ENCODE measurements around the gene ADGRG3. TPM values are rescaled to one million over a fixed set of nuclear protein-coding genes. Genes with fewer than 3 reads are reported as not detected.
"Not testable (repeated sequence)": the region's sequence is repeated elsewhere in the genome, so short reads cannot be mapped to it uniquely, and the experiment has no call there.

ADGRG3 gene
- total and polyA plus RNA-seq, 2 experiments from 2014 or later: not detected

DNA sequence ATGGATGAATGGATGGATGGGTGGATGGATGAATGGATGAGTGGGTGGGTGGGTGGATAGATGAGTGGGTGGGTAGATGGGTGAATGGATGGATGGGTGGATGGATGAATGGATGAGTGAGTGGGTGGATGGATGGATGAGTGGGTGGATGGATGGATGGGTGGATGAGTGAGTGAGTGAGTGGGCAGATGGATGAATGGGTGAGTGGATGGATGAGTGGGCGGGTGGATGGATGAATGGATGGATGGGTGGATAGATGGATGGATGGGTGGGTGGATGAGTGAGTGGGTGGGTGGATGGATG is 61.0 kb downstream of the ADGRG3 start:
- Histone ChIP-seq H3K4me3 (no peak overlapping the region), H3K4me1 (ENCODE audit: insufficient read depth) (peaks cover 8% of the 10 kb centered on the region), H3K9me2 (ENCODE audit: insufficient read depth) (no peaks in the 10 kb centered on the region), H3K9ac (no peak overlapping the region), H2AFZ (no peak overlapping the region), H3K79me2 (ENCODE audit: insufficient read depth) (no peaks in the 10 kb centered on the region), H3K27me3 (replicated peaks; ENCODE audit: insufficient read depth) (no peaks in the 10 kb centered on the region), H3K27ac (no peak overlapping the region), H3K9me3 (ENCODE audit: low read depth) (no peaks in the 10 kb centered on the region), H4K20me1 (ENCODE audit: insufficient read depth) (no peaks in the 10 kb centered on the region), H3K36me3 (ENCODE audit: low read depth) (no peaks in the 10 kb centered on the region), H3F3A (ENCODE audit: insufficient read depth) (peaks cover 21% of the 10 kb centered on the region), H3K4me2 (ENCODE audit: unreplicated experiment) (no peak overlapping the region)
- in situ Hi-C loops (cut with MboI): no loop called here
- DNase-seq: no peak
- WGBS, 2 experiments (ENCODE audit: low coverage in 1 of 2, low lambda C conversion rate in 2 of 2, missing lambda C conversion rate in 2 of 2): 39% methylated on average over 1 of the region's 1 CpG; no CpG with 5 or more reads in 1 of the 2 experiments
- TF ChIP-seq EZH2phosphoT487 (IDR thresholded peaks at IDR 0.05; ENCODE audit: insufficient read depth, low read depth) (no peak), EZH2 (IDR thresholded peaks at IDR 0.05; ENCODE audit: insufficient read depth, poor library complexity, severe bottlenecking) (no peak)

- in situ Hi-C loops (cut with MboI); DNase-seq: not testable (repeated sequence)
- 87% methylated on average over 6 of the region's 6 CpGs; no CpG with 5 or more reads in 1 of the 2 experiments for WGBS, 2 experiments (ENCODE audit: low coverage in 1 of 2, low lambda C conversion rate in 2 of 2, missing lambda C conversion rate in 2 of 2)
Measured at GRCh38 chr16:57729852-57730251, 61.7 kb downstream of the ADGRG3 start.

DNA sequence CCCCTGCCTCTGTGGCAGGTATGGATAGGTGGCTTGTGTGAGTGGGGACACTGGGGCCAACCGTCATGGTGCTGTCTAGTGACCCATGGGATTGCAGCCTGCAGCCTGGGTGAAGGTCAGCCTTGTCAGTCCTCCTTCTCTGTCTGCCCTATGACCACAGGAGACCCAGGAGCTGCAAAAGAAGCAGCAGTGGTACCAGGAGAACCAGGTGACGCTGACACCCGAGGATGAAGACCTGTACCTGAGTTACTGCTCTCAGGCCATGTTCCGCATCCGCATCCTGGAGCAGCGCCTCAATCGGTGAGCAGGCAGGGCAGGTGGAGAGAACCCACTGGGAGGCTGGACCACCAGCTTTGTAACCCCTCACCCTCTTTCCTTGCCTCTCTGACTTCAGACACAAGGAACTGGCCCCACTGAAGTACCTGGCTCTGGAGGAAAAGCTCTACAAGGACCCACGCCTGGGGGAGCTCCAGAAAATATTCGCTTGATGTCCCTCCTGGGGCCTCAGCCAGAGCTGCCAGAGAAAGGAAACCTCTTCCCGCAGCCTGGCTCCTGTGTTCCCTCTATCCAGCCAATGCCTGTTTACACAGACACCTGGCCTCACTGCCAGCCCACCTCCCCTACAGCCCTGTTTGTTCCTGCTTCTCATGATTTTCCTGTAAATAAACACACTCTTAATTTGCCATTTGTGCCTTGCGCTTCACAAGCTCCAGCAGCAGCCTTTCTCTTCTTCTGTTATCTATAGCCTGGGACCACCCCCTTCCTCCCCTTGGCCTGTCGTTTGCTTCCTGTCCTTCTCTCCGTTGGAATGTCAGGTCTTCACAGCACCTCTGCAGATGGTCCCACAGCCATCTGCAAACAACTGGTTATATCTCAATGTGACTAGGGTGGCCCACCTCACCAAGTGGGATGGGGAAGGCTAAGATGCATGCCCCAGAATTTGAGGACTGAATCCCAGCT is 62.9 kb downstream of the ADGRG3 start:
- H3F3A ChIP-seq (ENCODE audit: insufficient read depth): peaks cover 21% of the 10 kb centered on the region
- H3K9me3 ChIP-seq (ENCODE audit: low read depth): no peaks in the 10 kb centered on the region
- H3K4me2 ChIP-seq (ENCODE audit: unreplicated experiment): no peak overlapping the region
- H3K79me2 ChIP-seq (ENCODE audit: insufficient read depth): no peaks in the 10 kb centered on the region
- H3K4me3 ChIP-seq: no peak overlapping the region
- H3K9me2 ChIP-seq (ENCODE audit: insufficient read depth): no peaks in the 10 kb centered on the region
- no peak for DNase-seq
- H3K27ac ChIP-seq: no peak overlapping the region
- 77 to 85% methylated on average over 13 of the region's 13 CpGs for WGBS, 2 experiments (ENCODE audit: low coverage in 1 of 2, low lambda C conversion rate in 2 of 2, missing lambda C conversion rate in 2 of 2)
- H3K9ac ChIP-seq: no peak overlapping the region
- no peaks in the 10 kb centered on the region for H4K20me1 ChIP-seq (ENCODE audit: insufficient read depth)
- H3K36me3 ChIP-seq (ENCODE audit: low read depth): no peaks in the 10 kb centered on the region
- in situ Hi-C loops (cut with MboI): no loop called here
- no peak overlapping the region for H2AFZ ChIP-seq
- TF ChIP-seq EZH2 (IDR thresholded peaks at IDR 0.05; ENCODE audit: insufficient read depth, poor library complexity, severe bottlenecking) (no peak), EZH2phosphoT487 (IDR thresholded peaks at IDR 0.05; ENCODE audit: insufficient read depth, low read depth) (no peak)
- no peaks in the 10 kb centered on the region for H3K27me3 ChIP-seq (replicated peaks; ENCODE audit: insufficient read depth)
- peaks cover 13% of the 10 kb centered on the region for H3K4me1 ChIP-seq (ENCODE audit: insufficient read depth)

More at GRCh38 chr16:57729852-57730251, 61.7 kb downstream of the ADGRG3 start:
- H3K4me2 ChIP-seq (ENCODE audit: unreplicated experiment); H3K4me3 ChIP-seq; H3K79me2 ChIP-seq (ENCODE audit: insufficient read depth); H3K27me3 ChIP-seq (replicated peaks; ENCODE audit: insufficient read depth); H3K36me3 ChIP-seq (ENCODE audit: low read depth); H2AFZ ChIP-seq; H3K9ac ChIP-seq; H3K9me2 ChIP-seq (ENCODE audit: insufficient read depth); H3K9me3 ChIP-seq (ENCODE audit: low read depth); H4K20me1 ChIP-seq (ENCODE audit: insufficient read depth); H3K27ac ChIP-seq: not testable (repeated sequence)
- H3F3A ChIP-seq (ENCODE audit: insufficient read depth): peaks cover 21% of the 10 kb centered on the region
- H3K4me1 ChIP-seq (ENCODE audit: insufficient read depth): peaks cover 13% of the 10 kb centered on the region

DNA sequence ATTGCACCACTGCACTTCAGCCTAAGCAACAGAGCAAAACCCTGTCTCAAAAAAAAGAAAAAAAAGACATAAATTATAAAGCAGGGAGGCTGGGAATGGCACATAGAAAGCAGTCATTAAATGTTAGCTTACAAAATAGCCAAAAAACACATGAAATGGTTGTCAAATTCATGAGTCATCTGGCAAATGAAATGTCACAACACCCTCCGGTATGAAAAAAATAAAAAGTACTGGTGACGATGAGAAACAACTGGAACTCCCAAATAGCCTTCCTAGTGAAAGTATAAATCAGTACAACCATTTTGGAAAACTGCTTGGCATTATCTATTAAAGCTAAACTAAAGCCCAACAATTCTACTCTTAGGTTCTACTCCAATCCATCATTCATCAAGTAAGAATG is 63.9 kb downstream of the ADGRG3 start:
- Histone ChIP-seq H3K9me2 (ENCODE audit: insufficient read depth) (no peaks in the 10 kb centered on the region), H3K4me1 (ENCODE audit: insufficient read depth) (peaks cover 18% of the 10 kb centered on the region), H3K9ac (no peak overlapping the region), H3K27me3 (replicated peaks; ENCODE audit: insufficient read depth) (no peaks in the 10 kb centered on the region), H3K9me3 (ENCODE audit: low read depth) (no peaks in the 10 kb centered on the region), H3K36me3 (ENCODE audit: low read depth) (no peaks in the 10 kb centered on the region), H2AFZ (0 out of 2 replicates have a peak overlapping the region, but pooled peaks have one; percentile 8), H3K4me3 (no peak overlapping the region), H3K79me2 (ENCODE audit: insufficient read depth) (0 out of 2 replicates have a peak, but pooled peaks cover under 1% of the 10 kb centered on the region), H3K4me2 (ENCODE audit: unreplicated experiment) (no peak overlapping the region), H4K20me1 (ENCODE audit: insufficient read depth) (no peaks in the 10 kb centered on the region), H3K27ac (peak overlapping the region; percentile 18), H3F3A (ENCODE audit: insufficient read depth) (peaks cover 29% of the 10 kb centered on the region)
- no peak for TF ChIP-seq EZH2phosphoT487 (IDR thresholded peaks at IDR 0.05; ENCODE audit: insufficient read depth, low read depth)
- TF ChIP-seq EZH2 (IDR thresholded peaks at IDR 0.05; ENCODE audit: insufficient read depth, poor library complexity, severe bottlenecking): no peak
- in situ Hi-C loops (cut with MboI): no loop called here
- WGBS, 2 experiments (ENCODE audit: low coverage in 1 of 2, low lambda C conversion rate in 2 of 2, missing lambda C conversion rate in 2 of 2): 2 to 4% methylated on average over 2 of the region's 2 CpGs
- DNase-seq: peak; percentile 84
